GM12872 (cell line): ENCODE data around the gene NOS1.

Source experiments
- CTCF ChIP-seq: IDR thresholded peaks from 3 replicates; pipeline ENCODE4 v1.5.1; 2011; ENCODE audit warnings: low read depth, mild to moderate bottlenecking, low read length, moderate library complexity; ENCODE audit not compliant: insufficient read depth

The NOS1 gene

GRCh38 chr12:117207675-117208074 lies 153.8 kb downstream of the NOS1 start:
- no peak for TF ChIP-seq CTCF

- TF ChIP-seq CTCF: no peak
Measured at GRCh38 chr12:117202556-117202955, 158.9 kb downstream of the NOS1 start.

- no peak for TF ChIP-seq CTCF
Measured at GRCh38 chr12:117202033-117202432, 159.4 kb downstream of the NOS1 start.

GRCh38 chr12:117193903-117194302 lies 167.5 kb downstream of the NOS1 start:
- no peak for TF ChIP-seq CTCF

- no peak for TF ChIP-seq CTCF
Measured at GRCh38 chr12:117192057-117192456, 169.4 kb downstream of the NOS1 start.

- no peak for TF ChIP-seq CTCF
Measured at GRCh38 chr12:117190210-117190781, 171.1 kb downstream of the NOS1 start, which contains the start of gene FBXO21. TSS of gene FBXO21 (minus strand) at chr12:117190470. CDS start at chr12:117190456, 14 bp downstream.

GRCh38 chr12:117189725-117190209 lies 171.7 kb downstream of the NOS1 start:
- no peak for TF ChIP-seq CTCF
